Psoas muscle (tissue), 8 donors: Measurements from ENCODE around the gene SRRM5. TPM values are rescaled to one million over a fixed set of nuclear protein-coding genes. Genes with fewer than 3 reads are reported as not detected.
A peak's percentile ranks its signal among the peaks of the same experiment; 100 is the strongest.

ENCODE experiments used
- ATAC-seq, 4 donors: fragments of 200-7000 bp; cut with Tn5 transposase; one replicate each; pipeline ENCODE4 v1.9.1; 2020; ENCODE audit warnings: moderate library complexity in 3 of 4, mild to moderate bottlenecking in 2 of 4
- DNase-seq, 2 donors: peaks; one replicate each; pipeline ENCODE4 v3.0.0-alpha.2; 2020
- H3K27ac ChIP-seq: fragments of 200-600 bp; one replicate; pipeline ENCODE4 v1.8.0; 2022
- H3K27me3 ChIP-seq, 3 donors: fragments of 200-600 bp in 1 of 3; one replicate each; pipeline versions ENCODE4 v1.6.1 to v1.8.0; 2013 to 2022; ENCODE audit warnings: low read length in 2 of 3, mild to moderate bottlenecking in 2 of 3, moderate library complexity in 1 of 3; ENCODE audit not compliant: insufficient read depth in 3 of 3
- H3K36me3 ChIP-seq, 2 donors: fragments of 200-600 bp in 1 of 2; one replicate each; pipeline versions ENCODE4 v1.6.1 to v1.8.0; 2013 to 2022; ENCODE audit warnings: low read depth in 1 of 2, mild to moderate bottlenecking in 1 of 2, moderate library complexity in 1 of 2; ENCODE audit not compliant: insufficient read depth in 1 of 2
- H3K4me1 ChIP-seq: fragments of 200-600 bp; one replicate; pipeline ENCODE4 v1.8.0; 2022
- H3K4me3 ChIP-seq: fragments of 200-600 bp; one replicate; pipeline ENCODE4 v1.8.0; 2022; ENCODE audit warnings: mild to moderate bottlenecking
- H3K9me3 ChIP-seq: fragments of 200-600 bp; one replicate; pipeline ENCODE4 v1.8.0; 2022
- WGBS, 3 donors: extraction: QIAGEN DNeasy Blood & Tissue Kit; methylation state at CpG; one replicate each; pipeline versions ENCODE4 v1.1.6 to v1.1.7; 2013; 5-methylcytosine and 5-hydroxymethylcytosine counted together
- intact Hi-C, 2 donors: fragments of 100-400 bp; cut with DNase I; formaldehyde crosslinking; loops; one replicate each; pipeline versions ENCODE4 v1.11.0 to v1.14.2; 2022
- polyA plus RNA-seq, 3 donors: library from polyadenylated mRNA; stranded (reverse); fragments of 200-250 nt; gene quantifications; one replicate each; pipeline ENCODE4 v1.2.3, GENCODE V29; 2013
- total RNA-seq, 4 donors: library from RNA; stranded (reverse); fragmentation: NEBNext Ultra II Directional in 2 of 4; extraction: Animal tissue kit (Norgen Biotek cat#: 25700) in 2 of 4; gene quantifications; one replicate each; pipeline versions ENCODE4 v1.2.1 to v1.2.4, GENCODE V29; 2021 to 2023
- TF ChIP-seq, protein P1 (sequence below): fragments of 200-600 bp; IDR thresholded peaks from one replicate; pipeline ENCODE4 v1.8.0; 2022; ENCODE audit warnings: antibody characterized with exemption
- donor health status: healthy with polysubstance abuse.
- donor health status: DM: no; HTN: no; CAD: no; lungs with moderate emphysema.
- donor health status: Bipolar disorder and iron deficiency.
- donor health status: healthy.
- donor health status: DM: yes; HTN: yes; CAD: no.
- donor health status: DM: no; HTN: no; CAD: no.
- donor health status: DM: no; HTN: no; CAD: no.
- donor health status: DM: yes; HTN: yes; CAD: no.

SRRM5 gene
- total and polyA plus RNA-seq, 7 donors: 0.10 to 1.1 (median 0.27) TPM; not detected in 1

DNA sequence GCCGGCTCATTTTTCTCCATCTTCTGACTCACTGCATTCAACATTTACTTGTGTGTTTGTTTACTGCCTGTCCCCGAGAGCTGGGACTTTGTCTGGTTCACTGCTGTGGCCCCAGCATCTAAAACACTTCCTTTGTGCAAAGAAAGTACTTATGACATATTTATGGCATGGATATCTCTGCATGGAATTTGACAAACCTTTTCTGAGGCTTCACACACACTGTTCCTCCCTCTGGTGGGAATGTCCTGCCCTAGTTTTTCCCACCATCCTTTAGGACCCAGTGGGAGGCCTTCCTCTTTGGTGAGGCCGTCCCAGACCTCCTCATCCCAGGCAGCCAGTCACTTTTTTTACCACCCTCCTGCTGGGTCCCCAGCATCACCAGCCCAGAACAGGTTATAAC, 1.4 kb upstream of the SRRM5 start:
- Histone ChIP-seq H3K27ac (no peak overlapping the region), H3K36me3 (peaks cover 0 to 42% of the 10 kb centered on the region in 2 donors), H3K4me1 (no peaks in the 10 kb centered on the region), H3K4me3 (no peak overlapping the region), H3K27me3 (no peaks in the 10 kb centered on the region), H3K9me3 (no peaks in the 10 kb centered on the region)
- DNase-seq (no peak), ATAC-seq (no peak)
- intact Hi-C loops: no loop called here
- TF ChIP-seq, protein P1, sequence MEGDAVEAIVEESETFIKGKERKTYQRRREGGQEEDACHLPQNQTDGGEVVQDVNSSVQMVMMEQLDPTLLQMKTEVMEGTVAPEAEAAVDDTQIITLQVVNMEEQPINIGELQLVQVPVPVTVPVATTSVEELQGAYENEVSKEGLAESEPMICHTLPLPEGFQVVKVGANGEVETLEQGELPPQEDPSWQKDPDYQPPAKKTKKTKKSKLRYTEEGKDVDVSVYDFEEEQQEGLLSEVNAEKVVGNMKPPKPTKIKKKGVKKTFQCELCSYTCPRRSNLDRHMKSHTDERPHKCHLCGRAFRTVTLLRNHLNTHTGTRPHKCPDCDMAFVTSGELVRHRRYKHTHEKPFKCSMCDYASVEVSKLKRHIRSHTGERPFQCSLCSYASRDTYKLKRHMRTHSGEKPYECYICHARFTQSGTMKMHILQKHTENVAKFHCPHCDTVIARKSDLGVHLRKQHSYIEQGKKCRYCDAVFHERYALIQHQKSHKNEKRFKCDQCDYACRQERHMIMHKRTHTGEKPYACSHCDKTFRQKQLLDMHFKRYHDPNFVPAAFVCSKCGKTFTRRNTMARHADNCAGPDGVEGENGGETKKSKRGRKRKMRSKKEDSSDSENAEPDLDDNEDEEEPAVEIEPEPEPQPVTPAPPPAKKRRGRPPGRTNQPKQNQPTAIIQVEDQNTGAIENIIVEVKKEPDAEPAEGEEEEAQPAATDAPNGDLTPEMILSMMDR: no peak
- 71 to 74% (median 74%) methylated on average over 3 of the region's 3 CpGs for whole genome bisulfite sequencing, 3 donors

DNA sequence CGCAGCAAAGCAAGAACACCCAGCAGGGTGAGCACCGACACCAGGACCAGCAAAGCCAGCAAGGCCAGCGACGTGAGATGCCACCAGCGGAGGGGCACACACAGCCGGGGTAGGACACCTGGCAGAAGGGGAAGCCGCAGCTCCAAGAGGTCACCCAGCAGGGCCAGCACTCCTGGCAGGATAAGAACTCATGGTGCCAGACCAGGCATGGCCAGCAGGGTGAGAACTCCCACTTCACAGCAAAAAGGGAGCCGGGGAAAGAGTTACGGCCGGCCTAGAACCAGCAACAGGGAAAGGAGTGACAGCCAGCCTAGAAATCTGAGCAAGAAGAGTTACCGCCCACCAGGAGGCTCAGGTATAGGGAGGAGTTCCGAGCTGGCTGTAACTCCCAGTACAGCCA, 486 bp downstream of the SRRM5 start:
- no peak overlapping the region for H3K27ac ChIP-seq
- H3K27me3 ChIP-seq: no peaks in the 10 kb centered on the region
- intact Hi-C loops: no loop called here
- H3K4me1 ChIP-seq: no peaks in the 10 kb centered on the region
- DNase-seq (no peak), ATAC-seq (no peak)
- no peaks in the 10 kb centered on the region for H3K9me3 ChIP-seq
- H3K4me3 ChIP-seq: no peak overlapping the region
- peaks cover 0 to 38% of the 10 kb centered on the region in 2 donors for H3K36me3 ChIP-seq
- 95 to 96% (median 96%) methylated on average over 12 of the region's 12 CpGs for WGBS, 3 donors
- TF ChIP-seq, protein P1: no peak

- DNase-seq (no peak), ATAC-seq (no peak)
- H3K27me3 ChIP-seq: no peaks in the 10 kb centered on the region
- no peaks in the 10 kb centered on the region for H3K4me1 ChIP-seq
- intact Hi-C loops: no loop called here
- H3K4me3 ChIP-seq: no peak overlapping the region
- peaks cover 0 to 29% of the 10 kb centered on the region in 2 donors for H3K36me3 ChIP-seq
- 77 to 92% (median 79%) methylated on average over 1 of the region's 1 CpG for WGBS, 3 donors
- TF ChIP-seq, protein P1: no peak
- no peaks in the 10 kb centered on the region for H3K9me3 ChIP-seq
- H3K27ac ChIP-seq: no peak overlapping the region
These were observed 4.4 kb downstream of the SRRM5 start for GRCh38 chr19:43616306-43616705.

DNA sequence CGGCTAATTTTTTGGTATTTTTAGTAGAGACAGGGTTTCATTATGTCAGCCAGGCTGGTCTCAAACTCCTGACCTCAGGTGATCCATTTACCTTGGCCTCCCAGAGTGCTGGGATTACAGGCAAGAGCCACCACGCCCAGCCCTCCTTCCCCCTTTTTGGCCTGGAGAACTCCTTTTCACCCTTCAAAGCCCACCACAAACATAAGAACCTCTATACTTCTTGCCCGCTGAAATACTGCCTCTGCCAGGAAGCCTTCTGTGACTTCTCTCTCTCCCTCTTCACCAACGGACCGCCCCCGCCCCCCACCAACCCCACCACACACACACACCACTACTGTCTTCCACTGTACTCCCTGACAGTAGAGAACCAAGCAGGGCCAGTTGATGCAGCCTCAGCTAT, 5.1 kb downstream of the SRRM5 start:
- 80 to 95% (median 83%) methylated on average over 6 of the region's 6 CpGs for WGBS, 3 donors
- intact Hi-C loops: no loop called here
- Histone ChIP-seq H3K36me3 (peaks cover 0 to 24% of the 10 kb centered on the region in 2 donors), H3K27me3 (no peaks in the 10 kb centered on the region), H3K4me3 (no peak overlapping the region), H3K27ac (no peak overlapping the region), H3K9me3 (no peaks in the 10 kb centered on the region), H3K4me1 (no peaks in the 10 kb centered on the region)
- DNase-seq: no peak
- ATAC-seq: no peak
- TF ChIP-seq, protein P1: no peak

GRCh38 chr19:43618921-43619261, 7.0 kb downstream of the SRRM5 start:
- H3K4me3 ChIP-seq: peak overlapping the region; percentile 76
- ATAC-seq (peak; percentile 9 to 48 (median 44)), DNase-seq (no peak)
- peaks cover 0 to 4% of the 10 kb centered on the region in 2 donors for H3K36me3 ChIP-seq
- intact Hi-C loops: no loop called here
- H3K27ac ChIP-seq: peak overlapping the region; percentile 95
- 0 to 2% (median 0%) methylated on average over 14 of the region's 14 CpGs for WGBS, 3 donors
- H3K4me1 ChIP-seq: no peaks in the 10 kb centered on the region
- H3K9me3 ChIP-seq: no peaks in the 10 kb centered on the region
- H3K27me3 ChIP-seq: no peaks in the 10 kb centered on the region
- TF ChIP-seq, protein P1: no peak
